ENCODE results near the gene SH3YL1.

GRCh38 chr2:169741-170140 lies 94.1 kb downstream of the SH3YL1 start:
- no peak for TF ChIP-seq CTCF (IDR thresholded peaks at IDR 0.05)
- TF ChIP-seq POLR2A (IDR thresholded peaks at IDR 0.05) = no peak
- TF ChIP-seq POLR2AphosphoS5 (IDR thresholded peaks at IDR 0.05) = no peak
